Gastroesophageal sphincter (tissue), 3 donors: ENCODE results near the gene ZMPSTE24.

ENCODE experiments used
- CTCF ChIP-seq, 4 experiments: fragments of 200-600 bp in 2 of 4; fragments of 450-650 bp in 2 of 4; sonication (generic) in 1 of 4; IDR thresholded peaks; one replicate each; pipeline ENCODE4 v1.5.1; 2017 to 2019; ENCODE audit warnings: antibody characterized with exemption in 4 of 4, mild to moderate bottlenecking in 2 of 4, moderate library complexity in 2 of 4
- POLR2AphosphoS5 ChIP-seq: sonication (generic); formaldehyde crosslinking; IDR thresholded peaks from one replicate; pipeline ENCODE4 v1.6.1; 2017; ENCODE audit warnings: antibody characterized with exemption

GRCh38 chr1:40302475-40302874, 44.4 kb downstream of the ZMPSTE24 start:
- no peak for TF ChIP-seq CTCF (IDR thresholded peaks at IDR 0.05)
- no peak for TF ChIP-seq POLR2AphosphoS5
